ENCODE results near the gene TMEM87B.

Gene TMEM87B

GRCh38 chr2:112073875-112074274, 18.8 kb downstream of the TMEM87B start:
- no peaks in the 10 kb centered on the region for H3K27me3 Mint-ChIP-seq
- H3K36me3 Mint-ChIP-seq (ENCODE audit: low read depth) = peaks cover 70% of the 10 kb centered on the region
- peak overlapping the region; percentile 31 for H3K4me3 Mint-ChIP-seq
- peaks cover 17% of the 10 kb centered on the region for H3K9me3 Mint-ChIP-seq
- H3K27ac Mint-ChIP-seq = peak overlapping the region; percentile 75
- H3K4me1 Mint-ChIP-seq (ENCODE audit: low read depth) = peaks cover 56% of the 10 kb centered on the region

- Mint-ChIP-seq H3K27me3 (no peaks in the 10 kb centered on the region), H3K36me3 (ENCODE audit: low read depth) (peaks cover 71% of the 10 kb centered on the region), H3K4me3 (peak overlapping the region; percentile 31), H3K9me3 (peaks cover 13% of the 10 kb centered on the region), H3K27ac (peak overlapping the region; percentile 75), H3K4me1 (ENCODE audit: low read depth) (peaks cover 51% of the 10 kb centered on the region)
These were observed 19.4 kb downstream of the TMEM87B start for GRCh38 chr2:112074506-112074905.

- Mint-ChIP-seq H3K27me3 (no peaks in the 10 kb centered on the region), H3K4me3 (peak overlapping the region; percentile 21), H3K36me3 (ENCODE audit: low read depth) (peaks cover 67% of the 10 kb centered on the region)
These were observed 20.6 kb downstream of the TMEM87B start for GRCh38 chr2:112075490-112076260.

GRCh38 chr2:112077814-112078213, 22.7 kb downstream of the TMEM87B start:
- H3K4me1 Mint-ChIP-seq (ENCODE audit: low read depth) = peaks cover 37% of the 10 kb centered on the region
- H3K27me3 Mint-ChIP-seq = no peaks in the 10 kb centered on the region
- H3K4me3 Mint-ChIP-seq = no peak overlapping the region
- peaks cover 74% of the 10 kb centered on the region for H3K36me3 Mint-ChIP-seq (ENCODE audit: low read depth)
- peaks cover 12% of the 10 kb centered on the region for H3K9me3 Mint-ChIP-seq
- H3K27ac Mint-ChIP-seq = no peak overlapping the region

More at GRCh38 chr2:112075490-112076260, 20.6 kb downstream of the TMEM87B start:
- peaks cover 44% of the 10 kb centered on the region for H3K4me1 Mint-ChIP-seq (ENCODE audit: low read depth)
- H3K9me3 Mint-ChIP-seq = peaks cover 12% of the 10 kb centered on the region
- H3K27ac Mint-ChIP-seq = peak overlapping the region; percentile 81

GRCh38 chr2:112081262-112081661, 26.2 kb downstream of the TMEM87B start:
- Mint-ChIP-seq H3K4me1 (ENCODE audit: low read depth) (peaks cover 5% of the 10 kb centered on the region), H3K27ac (no peak overlapping the region), H3K36me3 (ENCODE audit: low read depth) (peaks cover 74% of the 10 kb centered on the region), H3K27me3 (no peaks in the 10 kb centered on the region), H3K4me3 (no peak overlapping the region), H3K9me3 (no peaks in the 10 kb centered on the region)

- Mint-ChIP-seq H3K27ac (peak overlapping the region; percentile 9), H3K4me1 (ENCODE audit: low read depth) (peaks cover 14% of the 10 kb centered on the region), H3K9me3 (no peaks in the 10 kb centered on the region), H3K36me3 (ENCODE audit: low read depth) (peaks cover 79% of the 10 kb centered on the region), H3K27me3 (no peaks in the 10 kb centered on the region), H3K4me3 (no peak overlapping the region)
These were observed 29.8 kb downstream of the TMEM87B start for GRCh38 chr2:112084689-112085374.

GRCh38 chr2:112085375-112085730, 30.3 kb downstream of the TMEM87B start:
- no peak overlapping the region for H3K4me3 Mint-ChIP-seq
- H3K27me3 Mint-ChIP-seq = no peaks in the 10 kb centered on the region
- H3K4me1 Mint-ChIP-seq (ENCODE audit: low read depth) = peaks cover 14% of the 10 kb centered on the region
- H3K9me3 Mint-ChIP-seq = no peaks in the 10 kb centered on the region
- peaks cover 83% of the 10 kb centered on the region for H3K36me3 Mint-ChIP-seq (ENCODE audit: low read depth)
- H3K27ac Mint-ChIP-seq = peak overlapping the region; percentile 9

GRCh38 chr2:112085916-112086669, 31.0 kb downstream of the TMEM87B start:
- H3K27me3 Mint-ChIP-seq = no peaks in the 10 kb centered on the region
- peaks cover 14% of the 10 kb centered on the region for H3K4me1 Mint-ChIP-seq (ENCODE audit: low read depth)
- H3K36me3 Mint-ChIP-seq (ENCODE audit: low read depth) = peaks cover 82% of the 10 kb centered on the region
- H3K4me3 Mint-ChIP-seq = no peak overlapping the region
- H3K27ac Mint-ChIP-seq = peak overlapping the region; percentile 53
- no peaks in the 10 kb centered on the region for H3K9me3 Mint-ChIP-seq

- Mint-ChIP-seq H3K27me3 (no peaks in the 10 kb centered on the region), H3K9me3 (no peaks in the 10 kb centered on the region), H3K4me1 (ENCODE audit: low read depth) (peaks cover 21% of the 10 kb centered on the region), H3K36me3 (ENCODE audit: low read depth) (peaks cover 79% of the 10 kb centered on the region), H3K27ac (peak overlapping the region; percentile 27), H3K4me3 (no peak overlapping the region)
These were observed 32.4 kb downstream of the TMEM87B start for GRCh38 chr2:112087346-112088020.

GRCh38 chr2:112089375-112089774, 34.3 kb downstream of the TMEM87B start:
- Mint-ChIP-seq H3K4me3 (no peak overlapping the region), H3K27ac (no peak overlapping the region), H3K36me3 (ENCODE audit: low read depth) (peaks cover 76% of the 10 kb centered on the region), H3K4me1 (ENCODE audit: low read depth) (peaks cover 33% of the 10 kb centered on the region), H3K27me3 (no peaks in the 10 kb centered on the region), H3K9me3 (no peaks in the 10 kb centered on the region)

- Mint-ChIP-seq H3K27ac (peak overlapping the region; percentile 12), H3K27me3 (no peaks in the 10 kb centered on the region), H3K36me3 (ENCODE audit: low read depth) (peaks cover 68% of the 10 kb centered on the region), H3K4me3 (no peak overlapping the region), H3K9me3 (no peaks in the 10 kb centered on the region), H3K4me1 (ENCODE audit: low read depth) (peaks cover 22% of the 10 kb centered on the region)
These were observed 37.4 kb downstream of the TMEM87B start for GRCh38 chr2:112092286-112093041.

GRCh38 chr2:112093216-112093615, 38.1 kb downstream of the TMEM87B start:
- Mint-ChIP-seq H3K27me3 (no peaks in the 10 kb centered on the region), H3K4me1 (ENCODE audit: low read depth) (peaks cover 19% of the 10 kb centered on the region), H3K27ac (no peak overlapping the region), H3K4me3 (no peak overlapping the region), H3K9me3 (no peaks in the 10 kb centered on the region), H3K36me3 (ENCODE audit: low read depth) (peaks cover 71% of the 10 kb centered on the region)

GRCh38 chr2:112095681-112096080, 40.6 kb downstream of the TMEM87B start:
- H3K4me1 Mint-ChIP-seq (ENCODE audit: low read depth) = peaks cover 19% of the 10 kb centered on the region
- H3K27ac Mint-ChIP-seq = no peak overlapping the region
- H3K27me3 Mint-ChIP-seq = no peaks in the 10 kb centered on the region
- peaks cover 62% of the 10 kb centered on the region for H3K36me3 Mint-ChIP-seq (ENCODE audit: low read depth)
- no peak overlapping the region for H3K4me3 Mint-ChIP-seq
- no peaks in the 10 kb centered on the region for H3K9me3 Mint-ChIP-seq

GRCh38 chr2:112096098-112096497, 41.0 kb downstream of the TMEM87B start:
- Mint-ChIP-seq H3K4me1 (ENCODE audit: low read depth) (peaks cover 19% of the 10 kb centered on the region), H3K27me3 (no peaks in the 10 kb centered on the region), H3K4me3 (no peak overlapping the region), H3K36me3 (ENCODE audit: low read depth) (peaks cover 59% of the 10 kb centered on the region), H3K9me3 (no peaks in the 10 kb centered on the region), H3K27ac (no peak overlapping the region)

Measured in stimulated activated naive CD8-positive, alpha-beta T cell treated with anti-CD3 and anti-CD28 coated beads, Interleukin-15, Interleukin-2, amounts not matched to agents 100 ng/mL and 50 ng/mL, for 24 hours (primary cell).